GM18511 (cell line): ENCODE measurements around the gene OTUD3.
"Not testable (repeated sequence)": the region's sequence is repeated elsewhere in the genome, so short reads cannot be mapped to it uniquely, and the experiment has no call there.

Experiments
- ATAC-seq: cut with Tn5 transposase; IDR thresholded peaks from one replicate; pipeline ENCODE4 v1.9.1; 2021; ENCODE audit warnings: mild to moderate bottlenecking, moderate library complexity; ENCODE audit not compliant: unreplicated experiment

OTUD3 gene

DNA sequence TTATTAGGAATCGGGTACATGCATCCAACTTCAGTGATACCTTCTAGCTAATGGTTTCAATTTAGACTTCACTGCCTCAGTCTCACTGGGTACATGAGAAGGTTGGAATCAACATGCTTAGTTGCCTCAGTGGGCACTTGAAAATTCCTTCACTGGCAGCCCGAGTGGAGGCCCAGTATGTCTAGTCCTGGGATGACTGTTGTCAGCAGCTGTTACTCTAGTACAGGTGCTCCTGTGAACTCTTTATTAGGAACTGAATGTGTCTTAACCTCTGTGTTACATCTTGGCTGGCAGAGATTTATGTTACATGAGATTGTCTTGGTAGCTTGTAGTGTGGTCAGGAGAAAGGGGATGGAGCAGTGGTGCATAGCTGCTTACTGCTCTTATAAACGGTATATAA lies 27.8 kb downstream of the OTUD3 start:
- no peak for ATAC-seq

- no peak for ATAC-seq
Observed at GRCh38 chr1:19910650-19911049, 28.5 kb downstream of the OTUD3 start.

GRCh38 chr1:19918057-19918456 lies 35.9 kb downstream of the OTUD3 start:
- no peak for ATAC-seq

- ATAC-seq: no peak
Observed at GRCh38 chr1:19920132-19920710, 38.0 kb downstream of the OTUD3 start.

- no peak for ATAC-seq
Observed at GRCh38 chr1:19921310-19921709, 39.1 kb downstream of the OTUD3 start.

DNA sequence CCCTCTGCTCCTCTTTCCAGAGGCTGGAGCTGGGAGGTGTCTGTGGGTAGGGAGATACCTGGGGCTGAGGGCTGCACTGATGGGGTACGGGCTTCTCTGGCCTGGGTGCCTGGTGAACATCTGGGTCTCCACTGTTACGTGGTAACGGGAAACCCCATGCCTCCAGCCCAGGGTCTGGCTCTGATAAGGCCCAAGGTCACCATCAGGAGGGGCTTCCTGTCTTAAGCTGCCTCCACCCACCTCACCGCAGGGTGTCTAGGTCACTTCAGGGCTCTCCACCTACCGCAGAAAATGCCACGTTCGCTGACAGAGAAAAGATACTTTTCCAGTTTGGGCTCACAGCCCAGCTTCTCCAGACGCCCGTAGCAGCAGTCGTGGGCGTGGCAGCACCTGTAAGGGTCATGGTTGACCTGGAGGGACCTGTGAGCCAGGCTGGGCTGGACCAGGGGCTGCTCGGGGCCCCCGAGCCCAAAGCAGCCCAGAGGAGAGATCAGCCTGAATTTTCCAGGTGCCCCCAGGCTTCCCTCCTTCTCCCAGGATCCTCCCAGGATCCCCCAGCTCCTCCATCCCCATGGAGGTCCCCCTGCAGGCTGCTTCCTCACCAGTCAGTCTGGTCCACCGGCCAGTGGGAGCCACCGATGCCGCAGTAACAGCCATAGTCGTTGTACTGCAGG lies 40.0 kb downstream of the OTUD3 start:
- ATAC-seq: no peak

GRCh38 chr1:19923137-19923952 lies 41.1 kb downstream of the OTUD3 start, which contains the start of gene PLA2G2E:
Gene PLA2G2E, minus strand, starts transcription at chr1:19923617. Its CDS starts 58 bp downstream, at chr1:19923559.
- ATAC-seq: no peak

- ATAC-seq: no peak
Observed at GRCh38 chr1:19923953-19924346, 41.8 kb downstream of the OTUD3 start.

DNA sequence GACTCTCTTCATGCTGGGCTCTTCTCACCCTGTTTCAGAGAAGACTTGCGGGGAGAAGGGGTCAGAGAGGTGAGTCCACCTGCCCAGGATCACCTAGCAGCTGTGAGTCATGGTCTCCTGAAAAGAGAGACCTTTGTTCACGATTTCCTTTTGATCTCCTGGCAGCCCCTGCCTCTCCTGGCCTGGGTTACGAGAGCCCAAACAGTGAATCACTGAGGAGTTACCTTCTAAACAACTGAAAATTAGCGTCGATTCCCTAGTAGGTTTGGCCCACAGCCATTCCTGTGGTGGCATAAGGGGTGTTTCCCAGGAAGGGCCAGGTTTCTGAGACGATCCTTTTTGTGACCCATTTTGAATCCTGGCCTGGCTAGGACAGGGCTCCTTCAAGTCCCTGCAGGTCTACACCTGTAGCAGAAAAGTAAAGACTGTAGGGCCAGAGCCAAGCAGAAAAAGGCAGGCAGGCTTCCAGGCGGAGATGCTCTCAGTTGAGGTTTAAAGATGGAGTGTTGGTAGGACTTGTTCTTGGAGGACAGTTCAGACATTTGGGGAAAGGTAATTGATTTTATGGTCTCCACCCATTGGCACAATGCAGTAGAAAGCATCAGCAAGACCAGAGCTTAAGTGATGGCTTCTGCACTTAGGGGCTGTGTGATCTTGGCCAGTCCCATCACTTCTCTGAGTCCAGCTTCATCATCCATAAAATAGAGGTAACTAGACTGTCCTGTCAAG lies 43.3 kb downstream of the OTUD3 start:
- no peak for ATAC-seq

GRCh38 chr1:19926296-19927129 lies 44.3 kb downstream of the OTUD3 start:
- no peak for ATAC-seq

GRCh38 chr1:19927130-19927421 lies 44.9 kb downstream of the OTUD3 start:
- not testable (repeated sequence) for ATAC-seq

DNA sequence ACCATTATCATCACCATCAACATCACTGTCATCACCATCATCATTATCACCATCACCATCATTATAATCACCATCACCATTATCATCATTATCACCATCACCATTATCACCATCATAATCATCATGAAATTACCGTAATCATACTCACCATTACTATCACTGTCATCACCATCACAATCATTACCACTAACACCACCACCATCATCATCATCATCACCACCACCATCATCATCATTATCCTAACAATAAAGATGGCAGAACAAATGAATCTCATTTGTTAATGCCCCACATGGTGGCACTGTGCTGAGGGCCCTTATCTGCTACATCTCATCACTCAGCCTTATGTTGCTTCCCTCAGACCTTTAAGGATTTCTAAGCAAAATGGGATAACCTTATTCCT lies 50.7 kb downstream of the OTUD3 start:
- no peak for ATAC-seq

DNA sequence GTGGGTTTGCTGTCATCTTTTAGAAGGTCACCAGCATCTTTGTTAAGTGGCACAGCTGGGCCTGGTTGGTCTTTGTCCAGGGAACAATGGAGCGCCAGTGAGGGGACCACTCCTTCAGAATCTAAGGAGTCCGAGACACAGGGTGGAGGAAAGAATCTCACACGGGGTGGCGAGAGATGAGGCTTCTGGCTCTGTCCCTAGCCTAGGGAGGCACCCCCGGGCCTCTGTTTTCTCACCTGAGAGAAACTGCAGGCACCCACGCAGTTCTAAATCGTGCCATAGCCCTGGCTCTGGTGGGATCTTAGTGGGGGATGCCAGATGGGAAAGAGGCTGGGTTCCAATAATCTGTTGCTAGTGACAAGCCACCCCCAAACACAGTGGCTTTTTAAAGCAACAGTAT lies 52.1 kb downstream of the OTUD3 start:
- ATAC-seq: no peak

GRCh38 chr1:19936061-19936750 lies 54.0 kb downstream of the OTUD3 start:
- no peak for ATAC-seq

GRCh38 chr1:19938472-19938871 lies 56.3 kb downstream of the OTUD3 start:
- no peak for ATAC-seq

- no peak for ATAC-seq
Observed at GRCh38 chr1:19940486-19941205, 58.5 kb downstream of the OTUD3 start.

- ATAC-seq: no peak
Observed at GRCh38 chr1:19941206-19941568, 59.0 kb downstream of the OTUD3 start.

GRCh38 chr1:19942088-19942487 lies 59.9 kb downstream of the OTUD3 start:
- no peak for ATAC-seq

DNA sequence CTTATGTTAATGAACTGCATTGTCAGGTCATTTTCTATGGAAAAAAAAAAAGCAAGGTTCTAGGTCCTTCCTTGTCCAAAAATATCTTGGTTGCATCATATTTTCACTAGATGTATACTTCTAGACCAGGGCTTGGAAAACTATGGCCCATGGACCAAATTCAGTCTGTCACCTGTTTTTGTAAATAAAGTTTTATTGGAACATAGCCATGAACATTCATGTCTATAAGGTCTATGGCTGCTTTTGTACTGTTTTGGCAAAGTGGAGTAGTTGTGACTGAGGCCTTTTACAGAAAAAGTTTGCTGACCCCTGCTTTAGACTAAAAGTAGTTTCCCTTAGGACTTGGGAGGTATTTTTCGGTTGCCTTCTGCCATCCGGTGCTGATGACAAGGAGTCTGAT lies 60.5 kb downstream of the OTUD3 start:
- ATAC-seq: no peak
